Right lobe of liver (tissue), 4 donors: ENCODE measurements around the gene AMELX.

Experiments
- POLR2A ChIP-seq: fragments of 450-650 bp; IDR thresholded peaks from one replicate; pipeline ENCODE4 v1.6.1; 2017; ENCODE audit warnings: antibody characterized with exemption, mild to moderate bottlenecking
- TF ChIP-seq, protein P1 (sequence below), 4 donors: fragments of 200-600 bp in 3 of 4; fragments of 450-650 bp in 1 of 4; IDR thresholded peaks; one replicate each; pipeline versions ENCODE4 v1.5.1 to v1.8.0; 2016 to 2022; ENCODE audit warnings: antibody characterized with exemption in 4 of 4, mild to moderate bottlenecking in 2 of 4
- donor health status: DM: no; HTN: no; CAD: no.
- donor health status: DM: no; HTN: no; CAD: no.
- donor health status: DM: no; HTN: yes; CAD: no.

DNA sequence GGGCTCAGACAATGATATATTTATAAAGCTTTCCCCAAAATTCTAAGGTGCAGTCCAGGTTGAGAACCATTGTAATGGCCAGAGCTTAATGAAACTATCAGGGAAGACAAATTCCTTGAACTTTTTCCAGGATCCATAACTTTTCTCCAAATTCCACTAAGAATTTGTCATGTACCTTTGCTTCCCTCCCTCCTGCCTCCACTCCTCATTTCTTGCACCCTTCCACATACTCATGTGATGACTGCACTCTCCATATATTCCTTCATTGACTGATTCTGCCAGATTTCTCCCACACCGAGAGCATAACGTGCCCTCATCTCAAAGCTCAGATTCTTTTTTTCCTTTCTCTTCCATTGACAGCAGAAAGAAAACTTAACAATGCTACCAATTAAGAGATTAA is 20.9 kb upstream of the AMELX start:
- TF ChIP-seq, protein P1, sequence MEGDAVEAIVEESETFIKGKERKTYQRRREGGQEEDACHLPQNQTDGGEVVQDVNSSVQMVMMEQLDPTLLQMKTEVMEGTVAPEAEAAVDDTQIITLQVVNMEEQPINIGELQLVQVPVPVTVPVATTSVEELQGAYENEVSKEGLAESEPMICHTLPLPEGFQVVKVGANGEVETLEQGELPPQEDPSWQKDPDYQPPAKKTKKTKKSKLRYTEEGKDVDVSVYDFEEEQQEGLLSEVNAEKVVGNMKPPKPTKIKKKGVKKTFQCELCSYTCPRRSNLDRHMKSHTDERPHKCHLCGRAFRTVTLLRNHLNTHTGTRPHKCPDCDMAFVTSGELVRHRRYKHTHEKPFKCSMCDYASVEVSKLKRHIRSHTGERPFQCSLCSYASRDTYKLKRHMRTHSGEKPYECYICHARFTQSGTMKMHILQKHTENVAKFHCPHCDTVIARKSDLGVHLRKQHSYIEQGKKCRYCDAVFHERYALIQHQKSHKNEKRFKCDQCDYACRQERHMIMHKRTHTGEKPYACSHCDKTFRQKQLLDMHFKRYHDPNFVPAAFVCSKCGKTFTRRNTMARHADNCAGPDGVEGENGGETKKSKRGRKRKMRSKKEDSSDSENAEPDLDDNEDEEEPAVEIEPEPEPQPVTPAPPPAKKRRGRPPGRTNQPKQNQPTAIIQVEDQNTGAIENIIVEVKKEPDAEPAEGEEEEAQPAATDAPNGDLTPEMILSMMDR (IDR thresholded peaks at IDR 0.05) = no peak
- no peak for TF ChIP-seq POLR2A
